ENCODE results near the gene RTP4. TPM values are rescaled to one million over a fixed set of nuclear protein-coding genes. Genes with fewer than 3 reads are reported as not detected.

The RTP4 gene
- total and polyA plus RNA-seq, 2 donors (not counting 1 experiment from before 2014, with no cell fraction given), result 1.0 to 3.5 TPM

GRCh38 chr3:187385296-187385695 lies 17.1 kb downstream of the RTP4 start:
- no peaks in the 10 kb centered on the region for H3K36me3 ChIP-seq (ENCODE audit: control insufficient read depth, insufficient read depth, low read length)
- H3K4me2 ChIP-seq (ENCODE audit: extremely low read depth, insufficient read depth, low read length), result no peak overlapping the region
- TF ChIP-seq, protein P1, sequence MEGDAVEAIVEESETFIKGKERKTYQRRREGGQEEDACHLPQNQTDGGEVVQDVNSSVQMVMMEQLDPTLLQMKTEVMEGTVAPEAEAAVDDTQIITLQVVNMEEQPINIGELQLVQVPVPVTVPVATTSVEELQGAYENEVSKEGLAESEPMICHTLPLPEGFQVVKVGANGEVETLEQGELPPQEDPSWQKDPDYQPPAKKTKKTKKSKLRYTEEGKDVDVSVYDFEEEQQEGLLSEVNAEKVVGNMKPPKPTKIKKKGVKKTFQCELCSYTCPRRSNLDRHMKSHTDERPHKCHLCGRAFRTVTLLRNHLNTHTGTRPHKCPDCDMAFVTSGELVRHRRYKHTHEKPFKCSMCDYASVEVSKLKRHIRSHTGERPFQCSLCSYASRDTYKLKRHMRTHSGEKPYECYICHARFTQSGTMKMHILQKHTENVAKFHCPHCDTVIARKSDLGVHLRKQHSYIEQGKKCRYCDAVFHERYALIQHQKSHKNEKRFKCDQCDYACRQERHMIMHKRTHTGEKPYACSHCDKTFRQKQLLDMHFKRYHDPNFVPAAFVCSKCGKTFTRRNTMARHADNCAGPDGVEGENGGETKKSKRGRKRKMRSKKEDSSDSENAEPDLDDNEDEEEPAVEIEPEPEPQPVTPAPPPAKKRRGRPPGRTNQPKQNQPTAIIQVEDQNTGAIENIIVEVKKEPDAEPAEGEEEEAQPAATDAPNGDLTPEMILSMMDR (conservative IDR thresholded peaks at IDR 0.05 in 1 of 2, IDR thresholded peaks at IDR 0.05 in 1 of 2; ENCODE audit: low read depth in 1 of 2, low read length in 2 of 2), result no peak
- no peak for TF ChIP-seq EZH2 (IDR thresholded peaks at IDR 0.05; ENCODE audit: low read length, missing control alignments)
- DNase-seq (ENCODE audit: low read depth in 2 of 2), result no peak
- no peaks in the 10 kb centered on the region for H3K4me1 ChIP-seq (ENCODE audit: control insufficient read depth, extremely low read depth, insufficient read depth, low read length)
- no peaks in the 10 kb centered on the region for H3K79me2 ChIP-seq (ENCODE audit: control insufficient read depth, insufficient read depth, low read length)
- H3K4me3 ChIP-seq (replicated peaks in 1 of 4; ENCODE audit: control extremely low read depth in 1 of 4, insufficient read depth in 1 of 4, low read depth in 3 of 4, low read length in 4 of 4), result no peak overlapping the region
- no peak overlapping the region for H3K9ac ChIP-seq (ENCODE audit: insufficient read depth, low read length)
- H2AFZ ChIP-seq (ENCODE audit: low read length), result no peak overlapping the region
- no peaks in the 10 kb centered on the region for H3K27me3 ChIP-seq (ENCODE audit: control insufficient read depth, insufficient read depth, low read length)
- no peak overlapping the region for H3K27ac ChIP-seq (ENCODE audit: insufficient read depth, low read length)
- H3K9me3 ChIP-seq (ENCODE audit: control insufficient read depth, insufficient read depth, low read depth, low read length), result no peaks in the 10 kb centered on the region
- H4K20me1 ChIP-seq (ENCODE audit: control insufficient read depth, extremely low read depth, insufficient read depth, low read length), result no peaks in the 10 kb centered on the region

GRCh38 chr3:187396661-187397060 lies 28.5 kb downstream of the RTP4 start:
- Histone ChIP-seq H3K36me3 (ENCODE audit: control insufficient read depth, insufficient read depth, low read length) (no peaks in the 10 kb centered on the region), H3K27ac (ENCODE audit: insufficient read depth, low read length) (no peak overlapping the region)

GRCh38 chr3:187398955-187399354 lies 30.8 kb downstream of the RTP4 start:
- H3K4me2 ChIP-seq (ENCODE audit: extremely low read depth, insufficient read depth, low read length), result no peak overlapping the region
- H2AFZ ChIP-seq (ENCODE audit: low read length), result no peak overlapping the region
- H3K9ac ChIP-seq (ENCODE audit: insufficient read depth, low read length), result no peak overlapping the region
- no peak overlapping the region for H3K4me3 ChIP-seq (replicated peaks in 1 of 4; ENCODE audit: control extremely low read depth in 1 of 4, insufficient read depth in 1 of 4, low read depth in 3 of 4, low read length in 4 of 4)
- no peaks in the 10 kb centered on the region for H3K79me2 ChIP-seq (ENCODE audit: control insufficient read depth, insufficient read depth, low read length)
- TF ChIP-seq EZH2 (IDR thresholded peaks at IDR 0.05; ENCODE audit: low read length, missing control alignments), result no peak
- TF ChIP-seq, protein P1 (conservative IDR thresholded peaks at IDR 0.05 in 1 of 2, IDR thresholded peaks at IDR 0.05 in 1 of 2; ENCODE audit: low read depth in 1 of 2, low read length in 2 of 2), result no peak
- H3K27ac ChIP-seq (ENCODE audit: insufficient read depth, low read length), result no peak overlapping the region
- H3K27me3 ChIP-seq (ENCODE audit: control insufficient read depth, insufficient read depth, low read length), result no peaks in the 10 kb centered on the region
- H3K36me3 ChIP-seq (ENCODE audit: control insufficient read depth, insufficient read depth, low read length), result no peaks in the 10 kb centered on the region
- DNase-seq (ENCODE audit: low read depth in 2 of 2), result no peak
- H3K9me3 ChIP-seq (ENCODE audit: control insufficient read depth, insufficient read depth, low read depth, low read length), result no peaks in the 10 kb centered on the region
- no peaks in the 10 kb centered on the region for H4K20me1 ChIP-seq (ENCODE audit: control insufficient read depth, extremely low read depth, insufficient read depth, low read length)
- H3K4me1 ChIP-seq (ENCODE audit: control insufficient read depth, extremely low read depth, insufficient read depth, low read length), result peaks cover 4% of the 10 kb centered on the region

More at GRCh38 chr3:187396661-187397060, 28.5 kb downstream of the RTP4 start:
- Histone ChIP-seq H3K9ac (ENCODE audit: insufficient read depth, low read length) (no peak overlapping the region), H3K27me3 (ENCODE audit: control insufficient read depth, insufficient read depth, low read length) (no peaks in the 10 kb centered on the region), H3K79me2 (ENCODE audit: control insufficient read depth, insufficient read depth, low read length) (no peaks in the 10 kb centered on the region), H3K4me2 (ENCODE audit: extremely low read depth, insufficient read depth, low read length) (no peak overlapping the region), H3K4me1 (ENCODE audit: control insufficient read depth, extremely low read depth, insufficient read depth, low read length) (no peaks in the 10 kb centered on the region), H3K9me3 (ENCODE audit: control insufficient read depth, insufficient read depth, low read depth, low read length) (no peaks in the 10 kb centered on the region), H2AFZ (ENCODE audit: low read length) (no peak overlapping the region), H3K4me3 (replicated peaks in 1 of 4; ENCODE audit: control extremely low read depth in 1 of 4, insufficient read depth in 1 of 4, low read depth in 3 of 4, low read length in 4 of 4) (no peak overlapping the region), H4K20me1 (ENCODE audit: control insufficient read depth, extremely low read depth, insufficient read depth, low read length) (no peaks in the 10 kb centered on the region)
- DNase-seq (ENCODE audit: low read depth in 2 of 2), result no peak
- TF ChIP-seq EZH2 (IDR thresholded peaks at IDR 0.05; ENCODE audit: low read length, missing control alignments), result no peak
- TF ChIP-seq, protein P1 (conservative IDR thresholded peaks at IDR 0.05 in 1 of 2, IDR thresholded peaks at IDR 0.05 in 1 of 2; ENCODE audit: low read depth in 1 of 2, low read length in 2 of 2), result no peak
